Activated CD4-positive, alpha-beta T cell treated with anti-CD3 and anti-CD28 coated beads, Interleukin-2, amount 50 U/mL, for 48 hours (primary cell): Measurements from ENCODE around the gene RUNDC3A.
A peak's percentile ranks its signal among the peaks of the same experiment; 100 is the strongest.

ENCODE experiments used
- DNase-seq, 2 experiments: peaks; one replicate each; pipeline ENCODE4 v3.0.0-alpha.2; 2020

RUNDC3A gene

GRCh38 chr17:44284024-44284400 lies 24.4 kb upstream of the RUNDC3A start:
- no peak for DNase-seq

GRCh38 chr17:44287651-44288050 lies 20.8 kb upstream of the RUNDC3A start:
- DNase-seq = no peak

GRCh38 chr17:44293509-44294226 lies 14.7 kb upstream of the RUNDC3A start:
- no peak for DNase-seq

DNA sequence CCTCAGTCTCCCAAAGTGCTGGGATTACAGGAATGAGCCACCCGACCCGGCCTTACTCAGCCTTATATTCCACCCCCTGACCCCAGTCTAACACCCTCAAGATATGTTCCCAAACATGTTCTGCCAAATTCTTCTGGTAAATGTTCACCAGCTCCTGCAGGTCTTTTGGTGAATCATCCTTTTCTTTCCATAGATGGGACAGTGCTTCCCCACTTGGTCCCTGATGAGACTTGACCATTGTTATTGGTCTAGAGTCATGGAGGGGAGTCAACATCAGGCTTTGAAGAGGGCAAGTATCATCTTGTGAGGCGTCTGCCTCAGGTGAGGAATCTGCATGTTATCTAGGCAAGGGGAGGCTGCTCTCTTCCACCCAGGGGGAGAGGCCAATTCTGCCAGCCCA lies 10.4 kb upstream of the RUNDC3A start:
- no peak for DNase-seq

- DNase-seq = no peak
Observed at GRCh38 chr17:44304651-44305050, 3.8 kb upstream of the RUNDC3A start.

GRCh38 chr17:44307387-44308186 lies 814 bp upstream of the RUNDC3A start:
- DNase-seq = no peak

DNA sequence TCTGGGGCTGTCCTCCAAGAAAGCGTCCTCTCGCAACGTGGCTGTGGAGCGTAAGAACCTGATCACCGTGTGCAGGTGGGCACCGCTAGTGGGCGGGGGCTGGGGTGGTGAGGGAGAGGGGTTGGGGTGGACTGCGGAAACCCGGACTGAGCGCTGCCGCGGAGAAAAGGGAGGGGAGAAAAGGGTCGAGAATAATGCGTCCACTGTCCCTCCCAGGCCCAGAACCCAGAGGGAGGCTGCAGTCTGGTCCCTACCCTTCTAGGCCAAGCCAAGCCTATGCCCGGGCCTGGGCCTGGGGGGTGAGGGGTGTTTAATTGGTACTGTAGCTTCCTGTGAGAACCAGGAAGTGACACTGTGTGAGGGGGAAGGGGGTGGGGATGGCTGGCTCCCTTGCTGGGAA lies 464 bp downstream of the RUNDC3A start:
- DNase-seq = no peak

GRCh38 chr17:44309472-44309871 lies 1.1 kb downstream of the RUNDC3A start:
- DNase-seq = no peak

- no peak for DNase-seq
Observed at GRCh38 chr17:44310188-44310587, 1.8 kb downstream of the RUNDC3A start.

- DNase-seq = no peak
Observed at GRCh38 chr17:44310609-44311376, 2.4 kb downstream of the RUNDC3A start.

DNA sequence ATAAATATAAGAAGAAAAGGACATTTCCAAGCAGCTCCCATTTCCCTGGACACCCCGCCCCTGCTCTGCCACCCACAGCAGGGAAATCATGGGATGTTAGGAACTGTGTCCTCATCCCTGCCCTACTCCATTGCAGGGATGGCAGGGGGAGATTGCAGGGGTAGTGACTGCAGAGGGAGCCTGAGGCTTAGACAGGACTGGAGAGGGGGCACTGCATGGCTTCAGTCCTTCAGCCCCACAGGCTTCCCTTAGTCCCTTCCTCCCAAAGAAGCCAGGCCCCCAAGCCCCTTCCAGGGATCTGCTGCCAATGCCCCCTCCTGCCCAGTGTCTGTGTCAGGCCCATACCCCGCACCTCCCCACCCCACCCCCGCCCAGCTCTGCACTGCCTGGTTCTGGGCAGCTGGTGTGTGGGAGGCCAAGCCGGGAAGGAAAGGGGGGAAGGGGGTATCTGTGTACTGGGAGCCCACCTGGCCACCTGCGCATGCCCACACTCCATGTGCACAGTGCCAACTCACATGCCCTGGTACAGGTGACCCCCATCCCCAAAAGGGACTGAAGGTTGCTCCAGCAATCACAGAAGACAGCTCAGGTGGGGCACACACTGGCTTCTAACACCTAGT lies 3.3 kb downstream of the RUNDC3A start:
- DNase-seq = no peak

GRCh38 chr17:44312396-44313104 lies 4.1 kb downstream of the RUNDC3A start:
- no peak for DNase-seq

DNA sequence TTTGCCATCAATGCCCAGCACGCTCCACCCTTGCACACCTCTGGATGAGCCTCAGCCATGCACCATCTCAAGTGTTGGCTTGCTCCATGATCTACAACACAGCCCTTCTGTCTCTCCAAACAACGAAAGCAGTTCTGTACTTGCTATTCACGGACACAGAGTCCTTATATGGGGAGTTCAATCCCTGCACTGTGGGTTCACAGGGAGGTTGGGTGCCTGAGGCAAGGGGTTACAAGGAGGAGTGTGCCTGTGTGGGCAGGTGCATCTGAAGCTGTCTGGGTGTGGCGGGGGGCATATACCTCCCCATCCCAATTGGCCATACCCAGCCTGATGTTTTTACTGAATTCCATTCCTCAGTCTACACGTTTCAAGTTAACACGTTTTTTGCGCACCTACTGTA lies 5.6 kb downstream of the RUNDC3A start:
- no peak for DNase-seq

DNA sequence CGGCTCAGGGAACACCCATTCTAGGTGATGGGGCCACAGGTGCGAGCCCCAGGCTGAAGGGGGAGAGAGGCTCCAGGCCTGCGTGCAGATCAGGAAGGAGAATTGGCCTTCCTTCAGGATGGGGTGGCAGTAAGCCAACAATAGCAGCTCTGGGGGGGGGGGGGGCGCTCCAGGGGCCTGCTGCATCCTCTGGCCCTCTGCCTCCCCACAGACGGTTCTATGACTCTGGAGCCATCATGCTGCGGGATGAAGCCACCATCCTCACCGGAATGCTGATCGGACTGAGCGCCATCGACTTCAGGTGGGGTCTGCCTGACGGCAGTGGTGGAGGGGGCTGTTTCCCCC lies 6.1 kb downstream of the RUNDC3A start:
- no peak for DNase-seq

DNA sequence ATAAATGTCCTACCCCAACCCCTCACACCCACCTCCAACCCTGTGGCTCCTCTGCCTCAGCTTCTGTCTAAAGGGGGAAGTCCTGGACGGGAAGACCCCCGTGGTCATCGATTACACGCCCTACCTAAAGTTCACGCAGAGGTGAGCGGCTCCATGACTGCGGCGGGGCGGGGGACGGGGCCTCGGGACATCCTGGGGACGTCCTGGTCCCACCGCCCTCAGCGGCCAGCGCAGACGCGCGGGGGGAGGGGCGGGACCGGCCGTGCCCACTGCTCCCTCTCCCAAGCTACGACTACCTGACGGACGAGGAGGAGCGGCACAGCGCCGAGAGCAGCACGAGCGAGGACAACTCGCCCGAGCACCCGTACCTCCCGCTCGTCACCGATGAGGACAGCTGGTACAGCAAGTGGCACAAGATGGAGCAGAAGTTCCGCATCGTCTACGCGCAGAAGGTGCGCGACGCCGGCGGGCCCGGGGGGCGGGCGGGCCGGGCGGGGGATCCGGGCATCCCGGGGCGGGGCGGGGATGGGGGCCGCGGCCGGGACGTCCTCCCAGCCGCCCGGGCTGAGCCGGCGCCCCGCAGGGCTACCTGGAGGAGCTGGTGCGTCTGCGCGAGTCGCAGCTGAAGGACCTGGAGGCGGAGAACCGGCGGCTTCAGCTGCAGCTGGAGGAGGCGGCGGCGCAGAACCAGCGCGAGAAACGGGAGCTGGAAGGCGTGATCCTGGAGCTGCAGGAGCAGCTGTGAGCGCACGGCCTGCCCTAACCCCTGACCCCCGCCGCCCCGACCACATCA lies 6.7 kb downstream of the RUNDC3A start:
- DNase-seq = peak; percentile 62 to 64

DNA sequence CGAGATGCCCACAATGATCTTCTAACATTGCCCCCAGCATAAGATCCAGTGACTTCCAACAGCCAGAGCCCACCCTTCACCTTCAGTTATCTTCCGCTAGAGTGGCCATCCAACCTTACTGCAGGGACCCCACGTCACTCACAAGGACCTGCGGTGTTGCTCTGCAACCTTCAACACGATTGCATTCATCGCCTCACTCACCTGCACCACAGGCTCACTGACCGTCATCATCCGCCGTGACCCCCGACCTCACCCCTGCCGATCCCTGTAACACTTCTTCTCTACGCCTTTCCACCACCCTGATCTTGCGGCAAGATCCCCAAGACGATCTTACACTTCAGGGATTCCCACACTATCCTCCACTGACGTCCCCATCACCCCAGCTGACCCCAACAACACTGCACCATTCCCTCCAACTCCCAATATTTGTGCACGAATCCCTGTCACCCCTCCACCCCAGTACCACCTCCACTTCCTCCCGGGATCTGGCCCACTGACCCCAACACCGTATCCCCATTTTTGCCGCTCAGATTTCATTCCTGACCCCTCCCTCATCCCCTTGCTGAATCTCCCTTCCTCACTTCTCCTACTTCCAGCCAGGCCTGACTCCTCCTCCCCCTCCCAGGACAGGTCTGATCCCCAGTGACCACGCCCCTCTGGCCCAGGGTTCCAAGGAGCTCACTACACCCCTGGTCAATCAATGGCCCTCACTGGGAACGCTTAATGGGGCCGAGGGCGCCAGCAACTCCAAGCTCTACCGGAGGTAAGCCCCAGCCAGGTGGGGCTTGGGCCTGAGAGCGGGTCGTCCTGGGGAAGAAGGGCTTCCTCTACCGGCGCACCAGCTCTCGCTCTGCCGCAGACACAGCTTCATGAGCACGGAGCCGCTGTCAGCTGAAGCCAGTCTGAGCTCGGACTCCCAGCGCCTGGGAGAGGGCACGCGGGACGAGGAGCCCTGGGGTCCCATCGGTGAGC lies 7.6 kb downstream of the RUNDC3A start:
- DNase-seq = no peak

DNA sequence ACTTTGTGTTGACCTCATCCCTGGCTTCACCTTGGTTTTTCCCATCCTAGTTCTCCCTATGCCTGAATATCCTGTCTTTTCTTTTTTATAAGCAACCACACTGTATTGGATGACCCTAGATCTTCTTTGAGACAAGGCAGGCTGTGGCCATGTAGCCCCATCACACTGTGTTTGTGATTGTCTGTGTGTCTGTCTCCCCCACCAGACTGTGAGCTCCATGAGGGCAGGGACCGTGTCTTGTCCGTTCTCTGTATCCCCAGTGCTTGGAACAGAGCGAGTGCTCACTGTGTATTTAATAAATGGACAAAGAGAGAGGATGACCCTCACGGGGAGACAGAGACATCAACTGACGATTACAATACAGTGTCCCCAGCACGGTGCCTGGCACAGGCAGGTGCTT lies 9.1 kb downstream of the RUNDC3A start:
- DNase-seq = no peak

DNA sequence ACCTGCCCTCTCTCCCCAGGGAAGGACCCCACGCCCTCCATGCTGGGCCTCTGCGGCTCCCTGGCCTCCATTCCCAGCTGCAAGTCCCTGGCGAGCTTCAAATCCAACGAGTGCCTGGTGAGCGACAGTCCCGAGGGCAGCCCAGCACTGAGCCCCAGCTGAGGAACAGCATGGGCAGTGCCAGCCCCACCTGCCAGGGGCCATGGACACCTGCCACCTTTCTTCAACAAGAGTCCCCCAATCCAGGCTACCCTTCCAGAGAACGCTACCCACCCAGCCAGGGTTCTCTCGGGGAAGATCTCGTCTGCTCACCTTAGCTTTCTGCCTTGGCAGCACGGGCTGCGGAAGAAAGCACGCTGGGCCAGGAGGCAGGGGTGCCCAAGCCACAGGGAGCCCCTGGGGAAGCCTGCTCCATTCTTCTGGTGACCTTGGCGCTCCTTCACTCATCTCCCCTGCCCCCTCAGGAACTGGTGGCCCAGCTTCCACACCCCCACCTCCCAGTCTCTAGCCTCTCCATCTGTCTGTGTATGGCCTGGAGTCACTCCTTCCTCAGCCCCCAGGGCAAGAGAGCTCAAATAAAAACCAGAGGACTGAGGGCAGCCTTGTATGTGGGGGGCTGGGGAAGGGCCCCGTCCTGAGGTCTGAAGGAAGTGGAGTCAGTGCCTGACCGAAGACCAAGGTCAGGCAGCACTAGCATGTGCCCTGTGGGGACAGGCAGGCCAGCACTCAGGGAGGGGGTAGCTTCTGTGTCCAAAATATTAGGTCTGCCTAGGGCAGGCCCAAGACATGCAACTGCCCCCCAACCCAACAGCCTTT lies 9.9 kb downstream of the RUNDC3A start:
- DNase-seq = no peak

GRCh38 chr17:44320066-44320465 lies 11.7 kb downstream of the RUNDC3A start:
- DNase-seq = no peak
